ENCODE results near the gene PJA1.

The PJA1 gene

GRCh38 chrX:69192603-69193002 is 27.4 kb upstream of the PJA1 start:
- TF ChIP-seq TAF1 (IDR thresholded peaks at IDR 0.05; ENCODE audit: low read depth) = no peak
- TF ChIP-seq, protein P1, sequence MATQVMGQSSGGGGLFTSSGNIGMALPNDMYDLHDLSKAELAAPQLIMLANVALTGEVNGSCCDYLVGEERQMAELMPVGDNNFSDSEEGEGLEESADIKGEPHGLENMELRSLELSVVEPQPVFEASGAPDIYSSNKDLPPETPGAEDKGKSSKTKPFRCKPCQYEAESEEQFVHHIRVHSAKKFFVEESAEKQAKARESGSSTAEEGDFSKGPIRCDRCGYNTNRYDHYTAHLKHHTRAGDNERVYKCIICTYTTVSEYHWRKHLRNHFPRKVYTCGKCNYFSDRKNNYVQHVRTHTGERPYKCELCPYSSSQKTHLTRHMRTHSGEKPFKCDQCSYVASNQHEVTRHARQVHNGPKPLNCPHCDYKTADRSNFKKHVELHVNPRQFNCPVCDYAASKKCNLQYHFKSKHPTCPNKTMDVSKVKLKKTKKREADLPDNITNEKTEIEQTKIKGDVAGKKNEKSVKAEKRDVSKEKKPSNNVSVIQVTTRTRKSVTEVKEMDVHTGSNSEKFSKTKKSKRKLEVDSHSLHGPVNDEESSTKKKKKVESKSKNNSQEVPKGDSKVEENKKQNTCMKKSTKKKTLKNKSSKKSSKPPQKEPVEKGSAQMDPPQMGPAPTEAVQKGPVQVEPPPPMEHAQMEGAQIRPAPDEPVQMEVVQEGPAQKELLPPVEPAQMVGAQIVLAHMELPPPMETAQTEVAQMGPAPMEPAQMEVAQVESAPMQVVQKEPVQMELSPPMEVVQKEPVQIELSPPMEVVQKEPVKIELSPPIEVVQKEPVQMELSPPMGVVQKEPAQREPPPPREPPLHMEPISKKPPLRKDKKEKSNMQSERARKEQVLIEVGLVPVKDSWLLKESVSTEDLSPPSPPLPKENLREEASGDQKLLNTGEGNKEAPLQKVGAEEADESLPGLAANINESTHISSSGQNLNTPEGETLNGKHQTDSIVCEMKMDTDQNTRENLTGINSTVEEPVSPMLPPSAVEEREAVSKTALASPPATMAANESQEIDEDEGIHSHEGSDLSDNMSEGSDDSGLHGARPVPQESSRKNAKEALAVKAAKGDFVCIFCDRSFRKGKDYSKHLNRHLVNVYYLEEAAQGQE (IDR thresholded peaks at IDR 0.05; ENCODE audit: low read depth) = no peak
- TF ChIP-seq TCF12 (IDR thresholded peaks at IDR 0.05; ENCODE audit: low read depth) = no peak
- TF ChIP-seq CREB1 (IDR thresholded peaks at IDR 0.05; ENCODE audit: low read depth) = no peak
- no peak for TF ChIP-seq TEAD4 (IDR thresholded peaks at IDR 0.05)
- no peak for TF ChIP-seq EP300 (IDR thresholded peaks at IDR 0.05; ENCODE audit: borderline replicate concordance)
- no peak for TF ChIP-seq FOXM1 (IDR thresholded peaks at IDR 0.05; ENCODE audit: borderline replicate concordance, low read depth)
- TF ChIP-seq RAD21 (IDR thresholded peaks at IDR 0.05; ENCODE audit: low read depth) = no peak
- TF ChIP-seq CEBPB (IDR thresholded peaks at IDR 0.05) = no peak

- TF ChIP-seq NFIC (IDR thresholded peaks at IDR 0.05) = no peak
Measured at GRCh38 chrX:69189576-69190371, 24.5 kb upstream of the PJA1 start.

- TF ChIP-seq EGR1 (IDR thresholded peaks at IDR 0.05) = no peak
- no peak for TF ChIP-seq YY1 (IDR thresholded peaks at IDR 0.05; ENCODE audit: low read depth)
- no peak for TF ChIP-seq MAX (IDR thresholded peaks at IDR 0.05)
- no peak for TF ChIP-seq EP300 (IDR thresholded peaks at IDR 0.05; ENCODE audit: borderline replicate concordance)
- TF ChIP-seq CREB1 (IDR thresholded peaks at IDR 0.05; ENCODE audit: low read depth) = no peak
Measured at GRCh38 chrX:69186651-69187050, 21.4 kb upstream of the PJA1 start.

GRCh38 chrX:69185886-69186285 is 20.6 kb upstream of the PJA1 start:
- TF ChIP-seq TAF1 (IDR thresholded peaks at IDR 0.05; ENCODE audit: low read depth) = no peak
- no peak for TF ChIP-seq CREB1 (IDR thresholded peaks at IDR 0.05; ENCODE audit: low read depth)
- TF ChIP-seq TCF12 (IDR thresholded peaks at IDR 0.05; ENCODE audit: low read depth) = no peak
- TF ChIP-seq, protein P1 (IDR thresholded peaks at IDR 0.05; ENCODE audit: low read depth) = no peak
- no peak for TF ChIP-seq USF1 (IDR thresholded peaks at IDR 0.05)
- TF ChIP-seq RAD21 (IDR thresholded peaks at IDR 0.05; ENCODE audit: low read depth) = no peak
- TF ChIP-seq MAX (IDR thresholded peaks at IDR 0.05) = no peak
- TF ChIP-seq YY1 (IDR thresholded peaks at IDR 0.05; ENCODE audit: low read depth) = no peak
- TF ChIP-seq FOXM1 (IDR thresholded peaks at IDR 0.05; ENCODE audit: borderline replicate concordance, low read depth) = no peak
- TF ChIP-seq TEAD4 (IDR thresholded peaks at IDR 0.05) = no peak
- no peak for TF ChIP-seq EP300 (IDR thresholded peaks at IDR 0.05; ENCODE audit: borderline replicate concordance)
- no peak for TF ChIP-seq CEBPB (IDR thresholded peaks at IDR 0.05)
- TF ChIP-seq ZBTB7A (IDR thresholded peaks at IDR 0.05; ENCODE audit: low read depth) = no peak
- TF ChIP-seq EGR1 (IDR thresholded peaks at IDR 0.05) = no peak
- TF ChIP-seq NFIC (IDR thresholded peaks at IDR 0.05) = no peak

GRCh38 chrX:69185141-69185540 is 19.9 kb upstream of the PJA1 start:
- no peak for TF ChIP-seq CEBPB (IDR thresholded peaks at IDR 0.05)

DNA sequence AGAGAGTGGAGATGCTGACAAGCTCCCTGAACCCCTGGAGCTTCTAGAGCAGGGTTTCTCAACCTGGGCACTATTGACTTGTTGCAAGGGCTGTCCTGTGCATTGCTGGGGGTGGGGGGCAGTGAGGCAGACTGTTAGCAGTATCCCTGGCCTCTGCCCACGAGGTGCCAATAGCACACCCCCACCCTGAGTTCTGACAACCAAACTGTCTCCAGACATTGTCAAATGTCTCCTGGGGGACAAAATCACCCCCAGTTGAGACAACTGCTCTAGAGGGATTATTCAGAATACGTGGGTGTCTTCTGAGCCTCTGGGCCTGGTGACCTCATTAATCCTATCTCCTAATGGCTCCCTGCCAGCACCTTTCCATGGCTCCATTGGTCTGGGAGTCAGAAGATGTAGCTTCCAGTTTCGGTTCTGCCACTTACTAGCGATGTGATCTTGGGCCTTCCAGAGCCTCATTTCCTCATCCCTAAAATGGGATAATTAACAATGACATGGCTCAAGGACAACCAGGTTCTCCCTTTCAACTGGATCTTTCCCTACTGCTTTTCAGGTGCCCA is 17.6 kb upstream of the PJA1 start:
- TF ChIP-seq YY1 (IDR thresholded peaks at IDR 0.05; ENCODE audit: low read depth) = no peak
- TF ChIP-seq FOXM1 (IDR thresholded peaks at IDR 0.05; ENCODE audit: borderline replicate concordance, low read depth) = no peak
- TF ChIP-seq MAX (IDR thresholded peaks at IDR 0.05) = no peak
- TF ChIP-seq TAF1 (IDR thresholded peaks at IDR 0.05; ENCODE audit: low read depth) = no peak
- no peak for TF ChIP-seq NFIC (IDR thresholded peaks at IDR 0.05)
- TF ChIP-seq EP300 (IDR thresholded peaks at IDR 0.05; ENCODE audit: borderline replicate concordance) = no peak
- no peak for TF ChIP-seq CEBPB (IDR thresholded peaks at IDR 0.05)
- no peak for TF ChIP-seq CREB1 (IDR thresholded peaks at IDR 0.05; ENCODE audit: low read depth)
- no peak for TF ChIP-seq ZBTB7A (IDR thresholded peaks at IDR 0.05; ENCODE audit: low read depth)
- TF ChIP-seq, protein P1 (IDR thresholded peaks at IDR 0.05; ENCODE audit: low read depth) = no peak
- no peak for TF ChIP-seq RAD21 (IDR thresholded peaks at IDR 0.05; ENCODE audit: low read depth)
